ENCODE results near the gene FAM209B.
"Not testable (repeated sequence)": the region's sequence is repeated elsewhere in the genome, so short reads cannot be mapped to it uniquely, and the experiment has no call there.

The FAM209B gene

DNA sequence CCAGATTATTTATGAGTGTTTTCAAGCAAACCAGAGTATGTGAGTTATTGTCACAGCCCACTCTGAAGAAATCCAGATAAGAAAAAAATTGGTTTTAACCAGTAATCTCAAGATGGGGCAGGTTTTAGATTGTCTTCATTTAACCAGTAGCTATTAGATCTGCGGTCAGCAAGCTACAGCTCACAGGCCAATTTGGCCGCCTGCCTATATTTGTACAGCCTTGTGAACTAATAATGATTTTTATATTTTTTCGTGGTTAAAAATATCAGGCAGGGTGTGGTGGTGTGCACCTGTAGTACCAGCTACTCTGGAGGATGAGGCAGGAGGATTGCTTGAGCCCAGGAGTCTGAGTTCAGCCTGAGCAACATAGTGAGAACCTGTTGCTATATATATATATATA, 5.0 kb downstream of the FAM209B start:
- no peak for DNase-seq (ENCODE audit: low spot score)

DNA sequence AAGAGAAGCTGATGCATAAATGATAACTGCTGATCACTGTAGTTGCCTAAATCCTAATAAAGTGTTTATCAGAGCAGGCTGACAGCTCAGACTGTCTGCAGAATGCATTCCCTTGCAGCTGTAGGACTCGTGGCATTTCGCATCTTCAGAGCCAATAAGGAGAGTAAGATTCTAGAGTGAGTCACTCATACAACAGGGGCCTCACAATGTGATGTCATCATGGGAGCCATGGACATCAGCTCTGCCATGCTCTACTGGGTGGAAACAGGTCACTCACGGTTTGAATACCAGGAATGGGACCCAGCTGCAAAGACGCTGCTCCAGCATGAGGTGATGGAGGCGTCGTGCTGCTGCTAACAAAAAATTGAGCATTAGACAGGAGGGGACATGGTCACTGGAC, 7.4 kb downstream of the FAM209B start:
- DNase-seq (ENCODE audit: low spot score) = no peak

DNA sequence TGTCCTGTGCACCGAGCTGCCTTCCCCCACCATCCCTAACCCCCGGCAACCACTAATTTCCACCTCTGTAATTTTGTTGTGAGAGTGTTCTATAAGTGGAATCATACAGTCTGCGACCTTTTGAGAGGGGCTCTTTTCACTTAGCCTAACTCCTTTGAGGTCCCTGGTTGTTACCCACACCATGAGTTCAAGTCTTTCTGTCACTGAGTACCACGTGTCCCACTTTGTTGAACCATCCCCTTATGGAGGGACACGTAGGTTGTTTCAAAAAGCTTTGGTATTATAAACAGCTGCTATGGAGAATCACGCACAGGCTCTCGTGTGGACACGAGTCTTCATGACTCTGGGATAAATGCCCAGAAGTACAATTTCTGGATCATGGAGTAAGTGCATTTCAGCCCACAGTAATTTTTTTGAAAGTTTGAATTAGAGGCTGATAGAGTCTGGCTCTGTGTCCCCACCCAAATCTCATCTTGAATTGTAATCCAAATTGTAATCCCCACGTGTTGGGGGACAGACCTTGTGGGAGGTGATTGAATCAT, 9.5 kb downstream of the FAM209B start:
- DNase-seq (ENCODE audit: low spot score) = no peak

DNA sequence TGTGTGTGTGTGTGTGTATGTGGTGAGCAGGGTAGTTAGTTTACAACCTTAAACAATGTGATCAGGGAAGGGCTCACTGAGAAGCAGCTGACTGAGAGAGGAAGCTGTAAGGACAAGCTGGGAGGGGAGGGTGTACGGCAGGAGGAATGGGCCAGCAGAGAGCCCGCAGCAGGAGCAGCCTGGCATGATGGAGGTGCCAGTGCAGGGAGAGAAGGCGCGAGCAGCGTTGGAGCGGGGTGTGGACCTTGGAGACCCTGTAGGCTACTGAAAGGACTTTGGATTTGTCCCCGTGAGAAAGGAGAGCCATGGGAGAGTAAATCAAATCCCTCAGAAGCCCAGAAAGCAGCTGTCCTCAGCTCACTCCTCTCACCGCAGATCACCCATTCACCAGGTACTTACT, 18.5 kb downstream of the FAM209B start:
- no peak for DNase-seq (ENCODE audit: low spot score)

DNA sequence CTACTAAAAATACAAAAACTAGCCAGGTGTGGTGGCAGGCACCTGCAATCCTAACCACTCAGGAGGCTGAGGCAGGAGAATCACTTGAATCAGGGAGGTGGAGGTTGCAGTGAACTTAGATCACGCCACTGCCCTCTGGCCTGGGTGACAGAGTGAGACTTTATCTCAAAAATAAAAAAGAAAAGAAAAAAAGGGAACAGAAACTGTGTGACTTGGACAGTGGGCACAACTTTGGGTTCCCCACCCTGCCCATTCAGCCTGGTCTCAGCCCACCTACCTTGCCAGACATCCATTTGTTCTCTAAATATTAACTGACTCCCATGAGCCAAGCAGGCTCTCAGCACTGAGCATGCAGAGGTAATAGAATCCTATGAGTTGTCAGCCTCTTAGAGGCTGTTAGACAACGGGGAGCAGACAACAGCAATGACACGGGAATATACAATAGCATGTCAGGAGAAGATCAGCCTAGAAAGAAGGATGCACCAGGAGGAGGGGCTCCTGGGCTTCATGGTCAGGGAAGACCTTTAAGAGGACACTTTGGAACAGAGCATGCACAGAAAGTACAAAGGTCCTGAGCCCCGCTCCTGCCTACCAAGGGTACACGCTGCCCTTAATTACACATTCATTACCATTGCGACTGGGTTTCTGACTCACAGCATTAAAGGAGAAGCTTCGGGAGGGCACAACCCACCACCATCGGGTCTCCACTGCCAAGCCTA, 20.0 kb downstream of the FAM209B start:
- no peak for DNase-seq (ENCODE audit: low spot score)

DNA sequence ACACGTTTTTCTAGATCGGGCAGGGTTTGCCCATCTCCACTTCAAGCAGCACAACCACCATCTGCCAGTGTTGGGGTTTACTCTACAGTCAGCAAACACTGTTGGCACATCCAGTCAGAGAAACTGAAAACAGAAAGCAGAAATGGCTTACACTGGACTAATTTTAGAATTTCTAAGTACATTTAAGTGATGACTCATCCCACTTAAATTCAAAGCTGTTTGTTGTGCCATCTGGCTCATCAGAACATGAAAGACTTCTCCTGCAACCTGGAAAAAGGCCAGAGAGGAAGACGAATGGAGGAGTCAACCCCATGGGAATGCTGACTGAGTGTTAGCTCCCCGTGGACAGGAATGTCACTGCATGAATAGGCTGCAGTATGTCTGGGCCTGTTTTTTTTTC, 21.8 kb downstream of the FAM209B start:
- DNase-seq (ENCODE audit: low spot score) = no peak

DNA sequence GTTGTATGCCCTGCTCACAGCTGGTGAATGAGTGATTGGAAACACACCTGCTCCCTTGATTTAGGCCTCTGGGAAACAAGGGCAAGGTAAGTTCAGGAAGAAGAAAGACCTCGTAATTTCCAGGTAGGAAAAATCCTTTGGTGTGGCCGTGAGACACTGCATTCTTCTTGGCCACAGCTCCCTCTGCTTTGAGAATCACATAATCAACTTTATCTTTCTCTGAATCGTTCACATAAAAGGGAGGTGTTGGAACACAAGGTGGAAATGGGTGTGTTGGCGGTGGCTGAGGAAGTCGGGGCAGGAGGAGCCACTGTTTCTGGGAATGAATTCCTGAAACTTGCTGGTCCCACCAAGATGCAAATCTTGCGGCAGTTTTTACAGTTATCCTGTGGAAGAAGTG, 25.9 kb downstream of the FAM209B start:
- no peak for DNase-seq (ENCODE audit: low spot score)

DNA sequence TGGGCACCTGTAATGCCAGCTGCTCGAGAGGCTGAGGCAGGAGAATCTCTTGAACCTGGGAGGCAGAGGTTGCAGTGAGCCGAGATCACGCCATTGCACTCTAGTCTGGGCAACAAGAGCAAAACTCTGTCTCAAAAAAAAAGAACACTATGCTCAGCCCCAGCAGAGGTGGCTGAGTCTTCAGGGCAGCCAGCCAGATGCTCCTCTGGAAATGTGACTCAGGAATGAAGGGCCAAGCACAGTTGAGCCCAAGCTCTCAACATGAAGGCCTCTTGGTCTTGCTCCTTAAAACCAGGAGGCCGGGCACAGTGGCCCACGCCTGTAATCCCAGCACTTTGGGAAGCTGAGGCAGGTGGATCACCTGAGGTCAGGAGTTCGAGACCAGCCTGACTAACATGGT, 31.5 kb downstream of the FAM209B start:
- DNase-seq (ENCODE audit: low spot score) = not testable (repeated sequence)

DNA sequence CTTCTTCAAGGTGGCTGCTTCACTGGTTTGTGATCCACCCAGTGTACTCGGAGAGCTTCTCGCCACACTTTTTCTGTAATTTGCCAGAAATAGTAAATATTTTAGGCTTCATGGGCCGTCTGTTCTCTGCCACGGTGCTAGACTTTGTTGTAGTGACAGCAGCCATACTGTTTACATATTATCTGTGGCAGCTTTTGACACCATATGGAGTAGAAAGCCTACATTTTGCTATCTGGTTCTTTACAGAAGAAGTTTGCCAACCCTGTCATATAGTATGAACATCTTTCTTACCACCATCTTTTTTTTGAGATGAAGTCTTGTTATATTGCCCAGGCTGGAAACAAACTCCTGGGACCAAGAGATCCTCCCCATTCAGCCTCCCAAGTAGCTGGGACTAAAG, 32.5 kb downstream of the FAM209B start:
- no peak for DNase-seq (ENCODE audit: low spot score)

DNA sequence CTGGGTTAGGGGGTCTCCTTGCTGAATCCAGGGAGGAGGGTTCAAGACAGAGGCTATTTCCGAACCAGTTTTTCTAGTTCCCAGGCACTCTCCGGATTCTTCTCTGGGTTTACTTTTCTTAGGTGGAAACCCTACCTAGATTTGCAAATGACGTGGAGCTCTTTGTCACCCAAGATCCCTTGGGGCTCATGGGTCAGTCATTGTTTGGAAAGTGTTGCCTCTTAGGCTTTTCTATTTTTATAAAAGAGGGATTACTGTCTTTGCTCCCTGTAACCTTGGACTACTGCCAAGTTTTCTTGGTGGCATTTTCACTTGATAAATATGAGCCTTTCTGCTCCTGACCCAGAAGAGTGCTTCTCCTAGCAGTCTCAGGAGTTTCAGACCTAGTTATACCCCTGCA, 33.6 kb downstream of the FAM209B start:
- DNase-seq (ENCODE audit: low spot score) = no peak

DNA sequence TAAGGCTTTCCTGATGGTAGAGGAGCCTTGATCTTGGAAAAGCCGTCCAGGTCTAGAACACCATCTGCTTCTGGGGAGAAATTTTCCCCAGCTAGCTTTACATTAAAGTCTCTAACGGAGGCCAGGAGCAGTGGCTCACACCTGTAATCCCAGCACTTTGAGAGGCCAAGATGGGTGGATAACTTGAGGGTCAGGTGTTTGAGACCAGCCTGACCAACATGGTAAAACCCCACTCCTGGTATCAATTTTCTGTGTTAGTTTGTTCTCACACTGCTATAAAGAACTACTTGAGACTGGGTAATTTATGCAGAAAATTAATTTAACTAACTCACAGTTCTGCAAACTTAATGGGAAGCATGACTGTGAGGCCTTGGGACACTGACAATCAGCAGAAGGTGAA, 37.8 kb downstream of the FAM209B start:
- DNase-seq (ENCODE audit: low spot score) = no peak

DNA sequence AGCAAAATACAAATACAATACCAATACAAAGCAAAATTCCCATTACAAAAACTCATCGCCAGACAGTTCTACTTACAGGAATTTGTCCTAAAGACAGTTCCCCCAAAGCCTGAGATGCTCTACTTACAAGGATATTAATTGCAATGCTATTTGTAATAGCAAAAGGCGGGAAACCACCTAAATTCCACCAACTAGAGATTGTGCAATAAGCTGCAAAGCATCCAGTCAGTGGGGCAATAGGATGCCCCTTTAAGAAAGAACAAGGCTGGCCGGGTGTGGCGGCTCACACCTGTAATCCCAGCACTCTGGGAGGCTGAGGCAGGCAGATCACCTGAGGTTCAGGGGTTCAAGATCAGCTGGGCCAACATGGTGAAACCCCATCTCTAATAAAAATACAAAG, 39.1 kb downstream of the FAM209B start:
- no peak for DNase-seq (ENCODE audit: low spot score)

DNA sequence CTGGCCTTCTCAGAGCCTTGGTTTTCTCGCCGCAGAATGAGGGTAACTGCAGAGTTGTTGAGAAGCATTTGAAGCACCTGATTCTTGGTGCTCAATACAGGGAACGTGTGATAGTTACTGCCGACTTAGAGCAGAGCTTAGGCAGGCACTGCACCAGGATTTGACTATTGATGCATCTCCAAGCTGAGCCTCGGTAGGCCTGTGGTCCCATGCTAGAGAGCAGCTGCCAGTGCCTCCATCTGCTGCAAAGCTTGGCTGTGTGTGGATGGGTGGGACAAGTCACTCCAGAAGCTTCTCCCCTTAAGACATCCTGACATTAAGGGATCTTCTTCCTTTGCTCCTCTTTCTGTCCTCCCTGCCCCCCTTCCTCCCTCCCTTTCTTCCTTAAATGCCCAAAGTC, 40.9 kb downstream of the FAM209B start:
- no peak for DNase-seq (ENCODE audit: low spot score)

DNA sequence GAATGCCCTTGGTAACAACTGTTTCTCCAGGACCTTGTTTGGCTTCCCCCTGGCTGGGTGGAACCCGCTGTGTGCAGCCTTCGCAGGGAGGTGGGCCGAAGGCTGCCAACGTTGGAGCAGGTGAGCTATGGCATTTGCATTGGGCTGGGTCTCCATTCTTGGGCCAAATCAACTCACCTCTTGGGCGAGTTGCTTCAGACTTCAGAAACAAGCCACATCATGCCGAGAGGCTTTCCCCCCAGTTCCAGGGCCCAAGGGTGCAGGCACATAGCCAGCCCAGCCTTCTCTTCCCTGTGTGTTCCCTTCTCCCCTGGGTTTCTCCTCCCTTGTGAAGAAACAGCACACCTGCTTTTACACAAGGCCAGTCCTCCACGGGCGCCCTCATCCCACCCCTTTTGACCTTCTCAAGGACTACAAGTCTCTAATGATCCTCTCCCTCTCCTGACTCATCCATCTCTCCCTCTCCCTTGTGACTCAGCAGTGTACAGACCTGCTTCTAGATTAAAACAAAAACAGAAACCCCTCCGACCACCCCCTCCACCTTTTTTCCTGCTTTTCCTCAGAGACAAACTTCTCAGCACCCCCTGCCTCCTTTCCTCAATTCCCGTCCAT, 41.6 kb downstream of the FAM209B start:
- DNase-seq (ENCODE audit: low spot score) = no peak

DNA sequence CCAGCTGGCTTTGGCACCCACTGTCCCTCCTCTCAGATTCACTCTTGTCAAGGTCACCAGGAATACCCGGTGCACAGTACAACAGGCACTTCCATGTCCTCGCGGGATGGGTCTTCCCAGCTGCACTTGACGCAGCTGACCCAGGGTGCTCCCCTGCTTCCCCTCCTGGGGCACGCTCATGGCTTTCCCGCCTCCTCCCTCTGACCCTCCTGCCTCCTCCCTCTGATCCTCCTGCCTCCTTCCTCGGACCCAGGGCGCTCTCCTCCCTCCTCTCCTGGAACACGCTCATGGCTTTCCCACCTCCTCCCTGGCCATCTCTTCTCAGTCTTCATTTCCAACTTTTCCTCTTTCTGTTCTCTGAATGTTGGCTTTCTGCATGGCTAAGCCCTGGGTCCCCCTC, 42.1 kb downstream of the FAM209B start:
- no peak for DNase-seq (ENCODE audit: low spot score)

DNA sequence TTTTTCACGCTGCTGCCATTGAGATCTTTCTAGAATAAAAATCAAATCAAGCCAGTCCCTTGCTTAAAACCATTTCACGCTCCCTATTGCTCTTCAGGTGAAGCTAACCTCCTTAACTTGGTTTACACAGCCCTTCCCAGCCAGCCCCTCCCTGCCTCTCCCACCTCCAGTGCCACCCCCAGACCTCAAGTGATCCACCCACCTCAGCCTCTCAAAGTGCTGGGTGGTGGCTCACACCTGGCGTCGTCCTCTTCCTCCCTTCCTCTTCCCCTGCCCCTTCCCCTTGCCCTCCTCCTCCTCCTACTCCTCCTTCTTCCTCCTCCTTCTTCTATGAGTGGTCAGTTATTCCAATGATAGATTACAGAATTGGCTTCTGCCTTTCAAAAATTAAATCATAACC, 42.9 kb downstream of the FAM209B start:
- no peak for DNase-seq (ENCODE audit: low spot score)

DNA sequence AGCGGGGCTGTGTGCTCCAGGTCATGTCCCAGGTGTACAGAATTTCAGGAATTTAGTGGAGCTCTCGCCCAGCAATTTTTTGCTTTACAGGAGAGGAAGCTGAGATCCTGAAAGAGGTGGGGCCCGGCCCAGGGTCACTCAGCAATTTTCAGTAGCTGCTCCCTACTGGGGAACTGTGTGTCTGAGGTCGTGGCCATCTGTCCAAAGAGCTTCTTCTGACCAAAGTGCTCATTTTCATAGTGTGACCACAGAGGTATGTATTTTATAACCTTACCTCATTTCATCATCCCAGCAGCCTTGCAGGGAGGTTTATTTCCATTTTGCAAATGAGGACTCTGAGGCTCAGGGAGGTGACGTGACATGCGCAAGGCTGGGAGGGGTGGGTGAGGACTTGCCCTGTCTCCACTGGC, 46.3 kb downstream of the FAM209B start:
- DNase-seq (ENCODE audit: low spot score) = no peak

DNA sequence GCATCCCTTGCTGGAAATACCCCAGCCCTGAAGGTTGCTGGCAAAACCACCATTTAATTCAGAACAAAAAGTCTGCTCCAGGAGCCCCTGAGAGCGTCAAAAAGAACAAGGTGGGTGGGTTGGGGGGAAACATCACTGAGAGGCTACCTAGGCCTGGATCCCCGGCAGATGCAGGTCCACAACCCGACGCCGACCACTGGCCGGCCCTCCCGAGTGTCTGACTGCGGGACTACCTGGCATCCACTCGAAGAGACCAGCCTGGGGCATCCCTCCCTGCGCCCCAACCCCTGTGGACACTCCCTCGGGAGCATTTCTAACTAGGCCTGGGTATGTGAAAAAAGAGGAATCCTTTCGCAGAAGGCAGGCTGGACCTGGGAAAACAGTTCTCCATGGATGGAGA, 47.2 kb downstream of the FAM209B start:
- DNase-seq (ENCODE audit: low spot score) = no peak

DNA sequence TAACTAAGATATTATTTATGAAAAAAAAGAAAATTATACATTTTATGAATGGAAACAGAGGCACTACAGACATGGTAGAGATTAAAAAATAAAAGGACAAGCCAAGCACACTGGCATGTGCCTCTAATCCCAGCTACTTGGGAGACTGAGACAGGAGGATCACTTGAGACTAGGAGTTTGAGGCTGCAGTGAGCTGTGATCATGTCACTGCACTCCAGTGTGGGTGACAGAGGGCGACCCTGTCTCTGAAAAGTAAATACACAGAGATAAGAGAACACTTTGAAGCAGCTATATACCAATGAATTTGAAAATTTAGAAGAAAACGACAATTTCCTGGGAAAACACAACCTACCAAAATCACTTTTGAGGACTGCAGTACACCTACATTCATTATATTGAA, 48.7 kb downstream of the FAM209B start:
- DNase-seq (ENCODE audit: low spot score) = no peak

DNA sequence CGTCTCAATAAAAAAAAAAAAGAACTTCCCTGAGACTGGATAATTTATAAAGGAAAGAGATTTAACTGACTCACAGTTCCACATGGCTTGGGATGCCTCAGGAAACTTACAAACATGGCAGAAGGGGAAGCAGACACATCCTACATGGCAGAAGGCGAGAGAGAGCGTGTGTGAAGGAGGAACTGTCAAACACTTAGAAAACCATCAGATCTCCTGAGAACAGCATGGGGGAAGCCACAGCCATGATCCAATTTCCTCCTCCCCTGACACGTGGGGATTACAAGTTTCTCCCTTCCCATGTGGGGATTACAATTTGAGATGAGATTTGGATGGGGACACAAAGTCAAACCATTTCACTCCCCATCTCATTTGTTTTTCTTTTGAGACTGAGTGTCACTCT, 49.5 kb downstream of the FAM209B start:
- DNase-seq (ENCODE audit: low spot score) = no peak

DNA sequence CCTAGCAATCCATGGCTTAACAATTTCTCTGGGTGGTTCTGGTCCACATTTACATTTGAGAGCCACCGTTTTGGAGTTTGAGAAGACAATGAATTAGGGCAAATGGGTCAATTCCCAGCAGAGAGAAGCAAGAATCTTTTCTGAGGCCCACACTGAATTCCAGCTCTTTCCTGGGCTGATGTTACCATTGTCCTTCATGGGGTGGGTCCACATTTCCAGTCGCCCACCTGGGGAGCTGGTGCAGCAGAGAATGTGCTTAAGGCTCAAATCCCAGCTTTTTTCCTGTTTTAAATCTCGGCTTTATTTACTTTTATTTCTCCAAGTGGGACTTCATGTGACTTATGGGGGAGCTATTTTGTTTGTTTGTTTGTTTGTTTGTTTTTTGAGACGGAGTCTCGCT, 51.9 kb downstream of the FAM209B start:
- no peak for DNase-seq (ENCODE audit: low spot score)

Measured in SK-N-DZ (cell line).